Peyer's patch (tissue), 4 donors: ENCODE data around the gene MFN1.

Experiments used
- CTCF ChIP-seq, 6 experiments: fragments of 450-650 bp in 4 of 6; fragments of 200-600 bp in 2 of 6; sonication (generic) in 1 of 6; IDR thresholded peaks; one replicate each; pipeline ENCODE4 v1.5.1; 2017 to 2019; ENCODE audit warnings: antibody characterized with exemption in 6 of 6, mild to moderate bottlenecking in 3 of 6, moderate library complexity in 1 of 6
- POLR2A ChIP-seq, 2 donors: fragments of 450-650 bp; IDR thresholded peaks; one replicate each; pipeline ENCODE4 v1.5.1; 2017; ENCODE audit warnings: antibody characterized with exemption in 2 of 2, mild to moderate bottlenecking in 2 of 2, moderate library complexity in 2 of 2

GRCh38 chr3:179428876-179429548 is 81.5 kb downstream of the MFN1 start:
- no peak for TF ChIP-seq CTCF (IDR thresholded peaks at IDR 0.05)
- no peak for TF ChIP-seq POLR2A (IDR thresholded peaks at IDR 0.05)
